ENCODE results near the gene DDA1. TPM values are rescaled to one million over a fixed set of nuclear protein-coding genes. Genes with fewer than 3 reads are reported as not detected.

Gene DDA1
- total and polyA plus RNA-seq, 2 of the 13 experiments (the other 11 are each of a cell fraction or from before 2014, with no cell fraction given), result 24.5 to 26.0 TPM

DNA sequence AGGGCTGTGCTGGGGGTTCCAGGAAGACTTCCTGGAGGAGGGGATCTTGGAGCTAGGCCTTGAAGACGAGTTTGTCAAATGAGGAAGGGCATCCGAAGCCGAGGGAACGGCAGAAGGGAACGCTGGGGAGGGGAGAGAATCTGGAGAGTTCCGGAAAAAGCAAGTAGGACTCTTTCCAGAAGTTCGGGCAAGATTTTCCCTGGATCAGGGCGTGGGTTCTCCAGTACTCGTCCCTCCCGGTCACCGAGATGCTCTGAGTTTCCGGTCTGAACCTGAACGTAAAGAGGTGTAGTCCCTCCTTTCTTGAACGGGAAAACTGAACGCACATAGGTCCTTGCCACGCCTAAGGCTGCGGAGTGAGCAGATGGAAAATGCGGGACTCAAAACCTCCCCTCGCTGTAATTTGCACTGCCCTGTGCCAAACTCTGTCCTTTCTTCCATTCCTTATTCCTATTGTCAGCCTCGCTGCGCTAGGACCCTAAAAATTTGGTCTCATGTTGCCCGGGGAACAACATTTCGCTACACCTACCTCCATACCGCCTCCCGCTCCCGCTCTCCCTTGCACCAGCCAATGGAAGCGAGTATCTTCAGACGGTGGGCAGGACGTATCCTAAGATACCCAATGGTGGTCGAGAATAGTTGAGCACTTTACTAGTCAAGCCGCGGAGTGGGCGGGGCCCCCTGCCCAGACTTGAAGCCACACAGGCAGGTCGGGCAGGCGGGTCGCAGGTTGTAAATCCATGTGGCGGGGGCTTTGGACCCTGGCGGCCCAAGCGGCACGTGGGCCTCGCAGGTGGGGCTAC, 27.7 kb downstream of the DDA1 start, which contains the start of gene GTPBP3 (continued):
- TF ChIP-seq RBAK (CRISPR knock-in tag; IDR thresholded peaks at IDR 0.05) (no peak), GLI4 (CRISPR knock-in tag; IDR thresholded peaks at IDR 0.05; ENCODE audit: borderline replicate concordance) (0 out of 2 replicates have a peak, but pooled peaks have one; percentile 23), TFDP1 (CRISPR knock-in tag; IDR thresholded peaks at IDR 0.05; ENCODE audit: borderline replicate concordance) (peak; percentile 99), THRA (CRISPR knock-in tag; IDR thresholded peaks at IDR 0.05; ENCODE audit: borderline replicate concordance) (peak; percentile 40; the same call in 1 of the 2 replicates), ZNF44 (CRISPR knock-in tag; IDR thresholded peaks at IDR 0.05) (peak; percentile 45; the same call in 1 of the 2 replicates), EP300 (IDR thresholded peaks at IDR 0.05; ENCODE audit: low read depth in 2 of 2, low read length in 2 of 2) (0 out of 4 replicates have a peak, but pooled peaks of 1 of the 2 experiments have one; percentile 12), EP300 (CRISPR knock-in tag; IDR thresholded peaks at IDR 0.05; ENCODE audit: borderline replicate concordance) (no peak), SAP130 (CRISPR knock-in tag; IDR thresholded peaks at IDR 0.05; ENCODE audit: low read depth) (peak; percentile 86), ZNF263 (CRISPR knock-in tag; IDR thresholded peaks at IDR 0.05) (peak; percentile 15; the same call in 1 of the 2 replicates), ATF4 (CRISPR knock-in tag; IDR thresholded peaks at IDR 0.05) (peak in 1 of 2 experiments; percentile 38; a peak in 1 of 4 replicates), ZNF33A (CRISPR knock-in tag; IDR thresholded peaks at IDR 0.05; ENCODE audit: borderline replicate concordance) (no peak), MEIS1 (CRISPR knock-in tag; IDR thresholded peaks at IDR 0.05; ENCODE audit: borderline replicate concordance) (no peak), ZFX (CRISPR knock-in tag; IDR thresholded peaks at IDR 0.05; ENCODE audit: low read depth) (peak; percentile 53)
- TF ChIP-seq, protein P1, sequence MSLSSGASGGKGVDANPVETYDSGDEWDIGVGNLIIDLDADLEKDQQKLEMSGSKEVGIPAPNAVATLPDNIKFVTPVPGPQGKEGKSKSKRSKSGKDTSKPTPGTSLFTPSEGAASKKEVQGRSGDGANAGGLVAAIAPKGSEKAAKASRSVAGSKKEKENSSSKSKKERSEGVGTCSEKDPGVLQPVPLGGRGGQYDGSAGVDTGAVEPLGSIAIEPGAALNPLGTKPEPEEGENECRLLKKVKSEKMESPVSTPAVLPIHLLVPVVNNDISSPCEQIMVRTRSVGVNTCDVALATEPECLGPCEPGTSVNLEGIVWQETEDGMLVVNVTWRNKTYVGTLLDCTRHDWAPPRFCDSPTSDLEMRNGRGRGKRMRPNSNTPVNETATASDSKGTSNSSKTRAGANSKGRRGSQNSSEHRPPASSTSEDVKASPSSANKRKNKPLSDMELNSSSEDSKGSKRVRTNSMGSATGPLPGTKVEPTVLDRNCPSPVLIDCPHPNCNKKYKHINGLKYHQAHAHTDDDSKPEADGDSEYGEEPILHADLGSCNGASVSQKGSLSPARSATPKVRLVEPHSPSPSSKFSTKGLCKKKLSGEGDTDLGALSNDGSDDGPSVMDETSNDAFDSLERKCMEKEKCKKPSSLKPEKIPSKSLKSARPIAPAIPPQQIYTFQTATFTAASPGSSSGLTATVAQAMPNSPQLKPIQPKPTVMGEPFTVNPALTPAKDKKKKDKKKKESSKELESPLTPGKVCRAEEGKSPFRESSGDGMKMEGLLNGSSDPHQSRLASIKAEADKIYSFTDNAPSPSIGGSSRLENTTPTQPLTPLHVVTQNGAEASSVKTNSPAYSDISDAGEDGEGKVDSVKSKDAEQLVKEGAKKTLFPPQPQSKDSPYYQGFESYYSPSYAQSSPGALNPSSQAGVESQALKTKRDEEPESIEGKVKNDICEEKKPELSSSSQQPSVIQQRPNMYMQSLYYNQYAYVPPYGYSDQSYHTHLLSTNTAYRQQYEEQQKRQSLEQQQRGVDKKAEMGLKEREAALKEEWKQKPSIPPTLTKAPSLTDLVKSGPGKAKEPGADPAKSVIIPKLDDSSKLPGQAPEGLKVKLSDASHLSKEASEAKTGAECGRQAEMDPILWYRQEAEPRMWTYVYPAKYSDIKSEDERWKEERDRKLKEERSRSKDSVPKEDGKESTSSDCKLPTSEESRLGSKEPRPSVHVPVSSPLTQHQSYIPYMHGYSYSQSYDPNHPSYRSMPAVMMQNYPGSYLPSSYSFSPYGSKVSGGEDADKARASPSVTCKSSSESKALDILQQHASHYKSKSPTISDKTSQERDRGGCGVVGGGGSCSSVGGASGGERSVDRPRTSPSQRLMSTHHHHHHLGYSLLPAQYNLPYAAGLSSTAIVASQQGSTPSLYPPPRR (CRISPR knock-in tag; IDR thresholded peaks at IDR 0.05; ENCODE audit: borderline replicate concordance), result peak; percentile 46; the same call in 1 of the 2 replicates
- TF ChIP-seq, protein P2, sequence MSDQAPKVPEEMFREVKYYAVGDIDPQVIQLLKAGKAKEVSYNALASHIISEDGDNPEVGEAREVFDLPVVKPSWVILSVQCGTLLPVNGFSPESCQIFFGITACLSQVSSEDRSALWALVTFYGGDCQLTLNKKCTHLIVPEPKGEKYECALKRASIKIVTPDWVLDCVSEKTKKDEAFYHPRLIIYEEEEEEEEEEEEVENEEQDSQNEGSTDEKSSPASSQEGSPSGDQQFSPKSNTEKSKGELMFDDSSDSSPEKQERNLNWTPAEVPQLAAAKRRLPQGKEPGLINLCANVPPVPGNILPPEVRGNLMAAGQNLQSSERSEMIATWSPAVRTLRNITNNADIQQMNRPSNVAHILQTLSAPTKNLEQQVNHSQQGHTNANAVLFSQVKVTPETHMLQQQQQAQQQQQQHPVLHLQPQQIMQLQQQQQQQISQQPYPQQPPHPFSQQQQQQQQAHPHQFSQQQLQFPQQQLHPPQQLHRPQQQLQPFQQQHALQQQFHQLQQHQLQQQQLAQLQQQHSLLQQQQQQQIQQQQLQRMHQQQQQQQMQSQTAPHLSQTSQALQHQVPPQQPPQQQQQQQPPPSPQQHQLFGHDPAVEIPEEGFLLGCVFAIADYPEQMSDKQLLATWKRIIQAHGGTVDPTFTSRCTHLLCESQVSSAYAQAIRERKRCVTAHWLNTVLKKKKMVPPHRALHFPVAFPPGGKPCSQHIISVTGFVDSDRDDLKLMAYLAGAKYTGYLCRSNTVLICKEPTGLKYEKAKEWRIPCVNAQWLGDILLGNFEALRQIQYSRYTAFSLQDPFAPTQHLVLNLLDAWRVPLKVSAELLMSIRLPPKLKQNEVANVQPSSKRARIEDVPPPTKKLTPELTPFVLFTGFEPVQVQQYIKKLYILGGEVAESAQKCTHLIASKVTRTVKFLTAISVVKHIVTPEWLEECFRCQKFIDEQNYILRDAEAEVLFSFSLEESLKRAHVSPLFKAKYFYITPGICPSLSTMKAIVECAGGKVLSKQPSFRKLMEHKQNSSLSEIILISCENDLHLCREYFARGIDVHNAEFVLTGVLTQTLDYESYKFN (CRISPR knock-in tag; conservative IDR thresholded peaks at IDR 0.05), result peak; percentile 38
